HG03558 (cell line): Measurements from ENCODE around the gene MMADHC.
A peak's percentile ranks its signal among the peaks of the same experiment; 100 is the strongest.

Experiments used
- ATAC-seq: cut with Tn5 transposase; IDR thresholded peaks from one replicate; pipeline ENCODE4 v1.9.1; 2021; ENCODE audit warnings: moderate number of reproducible peaks; ENCODE audit not compliant: unreplicated experiment; ENCODE audit errors: extremely low read depth

The MMADHC gene

GRCh38 chr2:149587220-149587949 lies at the start of gene MMADHC:
Gene MMADHC (minus strand): TSS chr2:149587775. CDS start chr2:149587097, 678 bp downstream.
- peak; percentile 97 for ATAC-seq

GRCh38 chr2:149634103-149634502 lies 46.5 kb upstream of the MMADHC start:
- ATAC-seq, result no peak

- ATAC-seq, result no peak
These were observed 42.9 kb upstream of the MMADHC start for GRCh38 chr2:149630445-149630844.

- ATAC-seq, result no peak
These were observed 41.5 kb upstream of the MMADHC start for GRCh38 chr2:149629026-149629425.

GRCh38 chr2:149627111-149627801 lies 39.7 kb upstream of the MMADHC start:
- ATAC-seq, result no peak

GRCh38 chr2:149625671-149626070 lies 38.1 kb upstream of the MMADHC start:
- ATAC-seq, result no peak

GRCh38 chr2:149625271-149625670 lies 37.7 kb upstream of the MMADHC start:
- no peak for ATAC-seq

GRCh38 chr2:149622343-149622742 lies 34.8 kb upstream of the MMADHC start:
- ATAC-seq, result no peak

- ATAC-seq, result no peak
These were observed 29.9 kb upstream of the MMADHC start for GRCh38 chr2:149617476-149617875.

GRCh38 chr2:149616681-149617456 lies 29.3 kb upstream of the MMADHC start:
- no peak for ATAC-seq

- no peak for ATAC-seq
These were observed 26.1 kb upstream of the MMADHC start for GRCh38 chr2:149613704-149614103.

- ATAC-seq, result no peak
These were observed 24.5 kb upstream of the MMADHC start for GRCh38 chr2:149612122-149612521.

- no peak for ATAC-seq
These were observed 23.7 kb upstream of the MMADHC start for GRCh38 chr2:149611100-149611820.

- no peak for ATAC-seq
These were observed 18.8 kb upstream of the MMADHC start for GRCh38 chr2:149606251-149606811.

- no peak for ATAC-seq
These were observed 15.7 kb upstream of the MMADHC start for GRCh38 chr2:149603248-149603647.

GRCh38 chr2:149601141-149601796 lies 13.7 kb upstream of the MMADHC start:
- no peak for ATAC-seq

- ATAC-seq, result peak; percentile 99
These were observed 10.2 kb upstream of the MMADHC start for GRCh38 chr2:149597668-149598326.

GRCh38 chr2:149597050-149597667 lies 9.6 kb upstream of the MMADHC start:
- no peak for ATAC-seq

- ATAC-seq, result no peak
These were observed 8.9 kb upstream of the MMADHC start for GRCh38 chr2:149596471-149596870.
